Neural cell (in vitro differentiated cells): ENCODE results near the gene LNX1.

Experiments used
- POLR2AphosphoS5 ChIP-seq: IDR thresholded peaks from 2 replicates; pipeline ENCODE4 v1.6.1; 2012
- TF ChIP-seq, protein P1 (sequence below): fragments of 450-650 bp; IDR thresholded peaks from 2 replicates; pipeline ENCODE4 v1.5.1; 2014; ENCODE audit warnings: antibody characterized with exemption, mild to moderate bottlenecking, moderate library complexity; ENCODE audit not compliant: poor library complexity, severe bottlenecking

DNA sequence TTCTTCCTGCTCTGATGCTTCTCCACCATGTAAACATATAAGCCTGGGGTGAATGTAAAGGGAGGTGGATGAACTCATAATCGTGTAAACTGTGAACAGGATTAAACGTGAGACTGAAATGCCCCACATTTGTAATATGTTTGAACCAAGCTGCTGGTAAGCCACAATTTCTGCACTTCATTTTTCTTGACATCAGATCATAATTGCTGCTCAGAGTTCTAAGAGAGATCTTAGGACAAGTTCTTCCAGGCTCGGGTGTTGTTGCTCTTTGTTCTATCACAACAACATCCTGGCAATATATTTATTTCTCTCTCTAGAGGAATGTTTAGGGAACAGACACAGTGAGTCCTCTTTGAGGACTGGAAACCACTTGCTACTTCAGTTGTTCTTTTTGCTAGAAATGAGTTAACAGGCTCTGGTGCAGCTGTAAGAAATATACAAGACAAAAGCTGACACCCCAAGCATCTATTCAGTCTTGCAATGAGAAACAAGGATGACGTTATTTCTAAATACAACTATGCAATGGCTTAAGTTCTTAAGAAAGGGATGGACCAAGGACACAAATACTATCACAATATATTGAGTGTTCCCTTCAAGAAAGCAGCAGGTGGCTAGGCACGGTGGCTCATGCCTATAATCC lies 59.6 kb downstream of the LNX1 start:
- no peak for TF ChIP-seq POLR2AphosphoS5
- TF ChIP-seq, protein P1, sequence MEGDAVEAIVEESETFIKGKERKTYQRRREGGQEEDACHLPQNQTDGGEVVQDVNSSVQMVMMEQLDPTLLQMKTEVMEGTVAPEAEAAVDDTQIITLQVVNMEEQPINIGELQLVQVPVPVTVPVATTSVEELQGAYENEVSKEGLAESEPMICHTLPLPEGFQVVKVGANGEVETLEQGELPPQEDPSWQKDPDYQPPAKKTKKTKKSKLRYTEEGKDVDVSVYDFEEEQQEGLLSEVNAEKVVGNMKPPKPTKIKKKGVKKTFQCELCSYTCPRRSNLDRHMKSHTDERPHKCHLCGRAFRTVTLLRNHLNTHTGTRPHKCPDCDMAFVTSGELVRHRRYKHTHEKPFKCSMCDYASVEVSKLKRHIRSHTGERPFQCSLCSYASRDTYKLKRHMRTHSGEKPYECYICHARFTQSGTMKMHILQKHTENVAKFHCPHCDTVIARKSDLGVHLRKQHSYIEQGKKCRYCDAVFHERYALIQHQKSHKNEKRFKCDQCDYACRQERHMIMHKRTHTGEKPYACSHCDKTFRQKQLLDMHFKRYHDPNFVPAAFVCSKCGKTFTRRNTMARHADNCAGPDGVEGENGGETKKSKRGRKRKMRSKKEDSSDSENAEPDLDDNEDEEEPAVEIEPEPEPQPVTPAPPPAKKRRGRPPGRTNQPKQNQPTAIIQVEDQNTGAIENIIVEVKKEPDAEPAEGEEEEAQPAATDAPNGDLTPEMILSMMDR: no peak
